GM12878 (cell line): ENCODE results near the gene ZNF140. TPM values are rescaled to one million over a fixed set of nuclear protein-coding genes. Genes with fewer than 3 reads are reported as not detected.

Experiments used
- CREM ChIP-seq: IDR thresholded peaks from 2 replicates; pipeline ENCODE4 v1.6.1; 2014; ENCODE audit warnings: antibody characterized with exemption, low read depth
- IKZF2 ChIP-seq, 2 experiments: fragments of 450-650 bp; IDR thresholded peaks; 2 replicates each; pipeline ENCODE4 v1.6.1; 2017; ENCODE audit warnings: mild to moderate bottlenecking in 2 of 2, moderate library complexity in 2 of 2
- MLLT1 ChIP-seq: fragments of 450-650 bp; IDR thresholded peaks from 2 replicates; pipeline ENCODE4 v1.6.1; 2016; ENCODE audit warnings: mild to moderate bottlenecking
- NFYB ChIP-seq: IDR thresholded peaks from 2 replicates; pipeline ENCODE4 v1.6.1; 2011; ENCODE audit warnings: low read depth, mild to moderate bottlenecking, low read length, improper control_type of control experiment, moderate library complexity; ENCODE audit not compliant: insufficient read depth
- PML ChIP-seq: IDR thresholded peaks from 2 replicates; pipeline ENCODE4 v1.6.1; 2012; ENCODE audit warnings: low read length, inconsistent platforms
- RCOR1 ChIP-seq: conservative IDR thresholded peaks from 2 replicates; pipeline ENCODE4 v1.6.1; 2012; ENCODE audit warnings: low read depth, low read length, improper control_type of control experiment
- SMAD5 ChIP-seq: IDR thresholded peaks from 2 replicates; pipeline ENCODE4 v1.6.1; 2016; ENCODE audit warnings: antibody characterized with exemption, low read depth
- SP1 ChIP-seq: IDR thresholded peaks from one replicate; pipeline ENCODE4 v1.6.1; 2011; ENCODE audit warnings: low read depth, low read length
- STAT1 ChIP-seq: fragments of 450-650 bp; conservative IDR thresholded peaks from 2 replicates; pipeline ENCODE4 v1.6.1; 2014; ENCODE audit warnings: antibody characterized with exemption, mild to moderate bottlenecking
- SUZ12 ChIP-seq: fragments of 200-600 bp; sonication (generic); IDR thresholded peaks from one replicate; pipeline ENCODE4 v1.6.1; 2018; ENCODE audit warnings: antibody characterized with exemption, mild to moderate bottlenecking; ENCODE audit not compliant: unreplicated experiment
- TCF12 ChIP-seq: IDR thresholded peaks from 2 replicates; pipeline ENCODE4 v1.6.1; 2011; ENCODE audit warnings: low read depth, mild to moderate bottlenecking, low read length
- WRNIP1 ChIP-seq: IDR thresholded peaks from 2 replicates; pipeline ENCODE4 v1.6.1; 2011; ENCODE audit warnings: low read depth, low read length, improper control_type of control experiment, borderline replicate concordance
- ZNF207 ChIP-seq: fragments of 450-650 bp; IDR thresholded peaks from 2 replicates; pipeline ENCODE4 v1.6.1; 2014; ENCODE audit warnings: antibody characterized with exemption, mild to moderate bottlenecking, borderline replicate concordance
- ZSCAN29 ChIP-seq: fragments of 450-650 bp; IDR thresholded peaks from 2 replicates; pipeline ENCODE4 v1.6.1; 2017; ENCODE audit warnings: mild to moderate bottlenecking, moderate library complexity
- polyA plus RNA-seq, 11 experiments: library from polyadenylated mRNA; depleted of rRNA in 4 of 11; unstranded in 6 of 11; stranded (reverse) in 5 of 11; fragments of >200 nt; fragmentation: Nextera tagmentation in 4 of 11; fragmentation: Illumina TruSeq in 1 of 11; extraction: Ambion mirVana in 4 of 11; extraction: Trizol in 1 of 11; gene quantifications; 1 replicate in 1 of 11; 2 replicates in 10 of 11; pipeline versions ENCODE4 v1.2.1 to v1.2.3, GENCODE V29; 2011 to 2016; ENCODE audit warnings: inconsistent platforms in 2 of 11, missing spikeins in 2 of 11, low read depth in 1 of 11
- total RNA-seq, 4 experiments: library from RNA; depleted of rRNA in 3 of 4; stranded (reverse); fragments of >200 nt in 3 of 4; fragmentation: Illumina TruSeq in 1 of 4; extraction: Trizol in 1 of 4; gene quantifications; 2 replicates each; pipeline versions ENCODE4 v1.2.1 to v1.2.3, GENCODE V29; 2013 to 2021
- TF ChIP-seq, protein P1 (sequence below): IDR thresholded peaks from 2 replicates; pipeline ENCODE4 v1.6.1; 2012; ENCODE audit warnings: mild to moderate bottlenecking, low read depth, low read length
- TF ChIP-seq, protein P2 (sequence below): IDR thresholded peaks from 2 replicates; pipeline ENCODE4 v1.6.1; 2012; ENCODE audit warnings: low read depth, low read length, improper control_type of control experiment
- TF ChIP-seq, protein P3 (sequence below): fragments of 450-650 bp; IDR thresholded peaks from 2 replicates; pipeline ENCODE4 v1.6.1; 2016; ENCODE audit warnings: mild to moderate bottlenecking, moderate library complexity, borderline replicate concordance
- TF ChIP-seq, protein P4 (sequence below): fragments of 450-650 bp; formaldehyde crosslinking; IDR thresholded peaks from 2 replicates; pipeline ENCODE4 v1.5.0; 2022; ENCODE audit warnings: mild to moderate bottlenecking, missing genetic modification characterization

The ZNF140 gene
- total and polyA plus RNA-seq, 10 of the 15 experiments (the other 5 are each of a cell fraction or from before 2014, with no cell fraction given) = 6.8 to 21.2 (median 14.7) TPM

DNA sequence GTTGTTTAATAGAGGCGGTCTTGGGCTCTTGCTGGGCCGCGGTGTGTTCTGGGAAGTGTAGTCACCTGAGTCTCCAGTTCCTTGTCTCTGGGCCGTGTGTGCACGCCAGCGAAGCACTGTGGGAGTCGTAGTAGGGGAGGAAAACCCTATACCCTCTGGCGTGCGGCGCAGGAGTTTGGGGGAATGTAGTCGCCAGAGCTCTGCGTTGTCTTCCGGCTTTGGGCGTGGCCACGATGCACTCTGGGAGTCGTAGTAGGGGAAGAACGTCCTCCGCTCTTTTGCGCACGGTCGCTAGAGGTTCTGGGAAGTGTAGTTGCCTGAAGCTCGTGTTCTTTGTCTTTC, 726 bp upstream of the ZNF140 start (continued):
- TF ChIP-seq, protein P1, sequence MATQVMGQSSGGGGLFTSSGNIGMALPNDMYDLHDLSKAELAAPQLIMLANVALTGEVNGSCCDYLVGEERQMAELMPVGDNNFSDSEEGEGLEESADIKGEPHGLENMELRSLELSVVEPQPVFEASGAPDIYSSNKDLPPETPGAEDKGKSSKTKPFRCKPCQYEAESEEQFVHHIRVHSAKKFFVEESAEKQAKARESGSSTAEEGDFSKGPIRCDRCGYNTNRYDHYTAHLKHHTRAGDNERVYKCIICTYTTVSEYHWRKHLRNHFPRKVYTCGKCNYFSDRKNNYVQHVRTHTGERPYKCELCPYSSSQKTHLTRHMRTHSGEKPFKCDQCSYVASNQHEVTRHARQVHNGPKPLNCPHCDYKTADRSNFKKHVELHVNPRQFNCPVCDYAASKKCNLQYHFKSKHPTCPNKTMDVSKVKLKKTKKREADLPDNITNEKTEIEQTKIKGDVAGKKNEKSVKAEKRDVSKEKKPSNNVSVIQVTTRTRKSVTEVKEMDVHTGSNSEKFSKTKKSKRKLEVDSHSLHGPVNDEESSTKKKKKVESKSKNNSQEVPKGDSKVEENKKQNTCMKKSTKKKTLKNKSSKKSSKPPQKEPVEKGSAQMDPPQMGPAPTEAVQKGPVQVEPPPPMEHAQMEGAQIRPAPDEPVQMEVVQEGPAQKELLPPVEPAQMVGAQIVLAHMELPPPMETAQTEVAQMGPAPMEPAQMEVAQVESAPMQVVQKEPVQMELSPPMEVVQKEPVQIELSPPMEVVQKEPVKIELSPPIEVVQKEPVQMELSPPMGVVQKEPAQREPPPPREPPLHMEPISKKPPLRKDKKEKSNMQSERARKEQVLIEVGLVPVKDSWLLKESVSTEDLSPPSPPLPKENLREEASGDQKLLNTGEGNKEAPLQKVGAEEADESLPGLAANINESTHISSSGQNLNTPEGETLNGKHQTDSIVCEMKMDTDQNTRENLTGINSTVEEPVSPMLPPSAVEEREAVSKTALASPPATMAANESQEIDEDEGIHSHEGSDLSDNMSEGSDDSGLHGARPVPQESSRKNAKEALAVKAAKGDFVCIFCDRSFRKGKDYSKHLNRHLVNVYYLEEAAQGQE = no peak
- TF ChIP-seq CREM (peak; percentile 99), SP1 (peak; percentile 90), MLLT1 (no peak), ZNF207 (peak; percentile 28; the same call in 1 of the 2 replicates), WRNIP1 (no peak), RCOR1 (no peak), NFYB (no peak), PML (peak; percentile 66; the same call in 1 of the 2 replicates), TCF12 (no peak), STAT1 (no peak; the same call in 1 of the 2 replicates), ZSCAN29 (no peak), SUZ12 (no peak), IKZF2 (IDR thresholded peaks at IDR 0.05) (no peak), SMAD5 (no peak)
- TF ChIP-seq, protein P2, sequence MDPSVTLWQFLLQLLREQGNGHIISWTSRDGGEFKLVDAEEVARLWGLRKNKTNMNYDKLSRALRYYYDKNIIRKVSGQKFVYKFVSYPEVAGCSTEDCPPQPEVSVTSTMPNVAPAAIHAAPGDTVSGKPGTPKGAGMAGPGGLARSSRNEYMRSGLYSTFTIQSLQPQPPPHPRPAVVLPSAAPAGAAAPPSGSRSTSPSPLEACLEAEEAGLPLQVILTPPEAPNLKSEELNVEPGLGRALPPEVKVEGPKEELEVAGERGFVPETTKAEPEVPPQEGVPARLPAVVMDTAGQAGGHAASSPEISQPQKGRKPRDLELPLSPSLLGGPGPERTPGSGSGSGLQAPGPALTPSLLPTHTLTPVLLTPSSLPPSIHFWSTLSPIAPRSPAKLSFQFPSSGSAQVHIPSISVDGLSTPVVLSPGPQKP = peak; percentile 76; the same call in 1 of the 2 replicates
- TF ChIP-seq, protein P3, sequence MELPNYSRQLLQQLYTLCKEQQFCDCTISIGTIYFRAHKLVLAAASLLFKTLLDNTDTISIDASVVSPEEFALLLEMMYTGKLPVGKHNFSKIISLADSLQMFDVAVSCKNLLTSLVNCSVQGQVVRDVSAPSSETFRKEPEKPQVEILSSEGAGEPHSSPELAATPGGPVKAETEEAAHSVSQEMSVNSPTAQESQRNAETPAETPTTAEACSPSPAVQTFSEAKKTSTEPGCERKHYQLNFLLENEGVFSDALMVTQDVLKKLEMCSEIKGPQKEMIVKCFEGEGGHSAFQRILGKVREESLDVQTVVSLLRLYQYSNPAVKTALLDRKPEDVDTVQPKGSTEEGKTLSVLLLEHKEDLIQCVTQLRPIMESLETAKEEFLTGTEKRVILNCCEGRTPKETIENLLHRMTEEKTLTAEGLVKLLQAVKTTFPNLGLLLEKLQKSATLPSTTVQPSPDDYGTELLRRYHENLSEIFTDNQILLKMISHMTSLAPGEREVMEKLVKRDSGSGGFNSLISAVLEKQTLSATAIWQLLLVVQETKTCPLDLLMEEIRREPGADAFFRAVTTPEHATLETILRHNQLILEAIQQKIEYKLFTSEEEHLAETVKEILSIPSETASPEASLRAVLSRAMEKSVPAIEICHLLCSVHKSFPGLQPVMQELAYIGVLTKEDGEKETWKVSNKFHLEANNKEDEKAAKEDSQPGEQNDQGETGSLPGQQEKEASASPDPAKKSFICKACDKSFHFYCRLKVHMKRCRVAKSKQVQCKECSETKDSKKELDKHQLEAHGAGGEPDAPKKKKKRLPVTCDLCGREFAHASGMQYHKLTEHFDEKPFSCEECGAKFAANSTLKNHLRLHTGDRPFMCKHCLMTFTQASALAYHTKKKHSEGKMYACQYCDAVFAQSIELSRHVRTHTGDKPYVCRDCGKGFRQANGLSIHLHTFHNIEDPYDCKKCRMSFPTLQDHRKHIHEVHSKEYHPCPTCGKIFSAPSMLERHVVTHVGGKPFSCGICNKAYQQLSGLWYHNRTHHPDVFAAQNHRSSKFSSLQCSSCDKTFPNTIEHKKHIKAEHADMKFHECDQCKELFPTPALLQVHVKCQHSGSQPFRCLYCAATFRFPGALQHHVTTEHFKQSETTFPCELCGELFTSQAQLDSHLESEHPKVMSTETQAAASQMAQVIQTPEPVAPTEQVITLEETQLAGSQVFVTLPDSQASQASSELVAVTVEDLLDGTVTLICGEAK = peak; percentile 89
- TF ChIP-seq, protein P4, sequence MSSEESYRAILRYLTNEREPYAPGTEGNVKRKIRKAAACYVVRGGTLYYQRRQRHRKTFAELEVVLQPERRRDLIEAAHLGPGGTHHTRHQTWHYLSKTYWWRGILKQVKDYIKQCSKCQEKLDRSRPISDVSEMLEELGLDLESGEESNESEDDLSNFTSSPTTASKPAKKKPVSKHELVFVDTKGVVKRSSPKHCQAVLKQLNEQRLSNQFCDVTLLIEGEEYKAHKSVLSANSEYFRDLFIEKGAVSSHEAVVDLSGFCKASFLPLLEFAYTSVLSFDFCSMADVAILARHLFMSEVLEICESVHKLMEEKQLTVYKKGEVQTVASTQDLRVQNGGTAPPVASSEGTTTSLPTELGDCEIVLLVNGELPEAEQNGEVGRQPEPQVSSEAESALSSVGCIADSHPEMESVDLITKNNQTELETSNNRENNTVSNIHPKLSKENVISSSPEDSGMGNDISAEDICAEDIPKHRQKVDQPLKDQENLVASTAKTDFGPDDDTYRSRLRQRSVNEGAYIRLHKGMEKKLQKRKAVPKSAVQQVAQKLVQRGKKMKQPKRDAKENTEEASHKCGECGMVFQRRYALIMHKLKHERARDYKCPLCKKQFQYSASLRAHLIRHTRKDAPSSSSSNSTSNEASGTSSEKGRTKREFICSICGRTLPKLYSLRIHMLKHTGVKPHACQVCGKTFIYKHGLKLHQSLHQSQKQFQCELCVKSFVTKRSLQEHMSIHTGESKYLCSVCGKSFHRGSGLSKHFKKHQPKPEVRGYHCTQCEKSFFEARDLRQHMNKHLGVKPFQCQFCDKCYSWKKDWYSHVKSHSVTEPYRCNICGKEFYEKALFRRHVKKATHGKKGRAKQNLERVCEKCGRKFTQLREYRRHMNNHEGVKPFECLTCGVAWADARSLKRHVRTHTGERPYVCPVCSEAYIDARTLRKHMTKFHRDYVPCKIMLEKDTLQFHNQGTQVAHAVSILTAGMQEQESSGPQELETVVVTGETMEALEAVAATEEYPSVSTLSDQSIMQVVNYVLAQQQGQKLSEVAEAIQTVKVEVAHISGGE (CRISPR knock-in tag) = peak; percentile 64
